HG03460 (cell line): ENCODE measurements around the gene COTL1.
"Not testable (repeated sequence)": the region's sequence is repeated elsewhere in the genome, so short reads cannot be mapped to it uniquely, and the experiment has no call there.

Experiments used
- ATAC-seq: cut with Tn5 transposase; IDR thresholded peaks from one replicate; pipeline ENCODE4 v1.9.1; 2021; ENCODE audit not compliant: unreplicated experiment

Gene COTL1

GRCh38 chr16:84643674-84644073, 25.8 kb upstream of the COTL1 start:
- ATAC-seq: no peak

GRCh38 chr16:84643180-84643583, 25.3 kb upstream of the COTL1 start:
- ATAC-seq: no peak

GRCh38 chr16:84641643-84642358, 23.9 kb upstream of the COTL1 start:
- no peak for ATAC-seq

GRCh38 chr16:84640145-84640544, 22.3 kb upstream of the COTL1 start:
- ATAC-seq: no peak

- ATAC-seq: no peak
Observed at GRCh38 chr16:84638231-84638806, 20.4 kb upstream of the COTL1 start.

GRCh38 chr16:84637709-84638108, 19.8 kb upstream of the COTL1 start:
- no peak for ATAC-seq

GRCh38 chr16:84635702-84636101, 17.8 kb upstream of the COTL1 start:
- ATAC-seq: no peak

GRCh38 chr16:84633622-84634021, 15.7 kb upstream of the COTL1 start:
- no peak for ATAC-seq

GRCh38 chr16:84632862-84633261, 15.0 kb upstream of the COTL1 start:
- ATAC-seq: not testable (repeated sequence)

- ATAC-seq: no peak
Observed at GRCh38 chr16:84631886-84632285, 14.0 kb upstream of the COTL1 start.

- ATAC-seq: no peak
Observed at GRCh38 chr16:84631153-84631466, 13.2 kb upstream of the COTL1 start.

- no peak for ATAC-seq
Observed at GRCh38 chr16:84630446-84631152, 12.7 kb upstream of the COTL1 start.

- ATAC-seq: no peak
Observed at GRCh38 chr16:84630009-84630408, 12.1 kb upstream of the COTL1 start.

- ATAC-seq: no peak
Observed at GRCh38 chr16:84629580-84629979, 11.7 kb upstream of the COTL1 start.

- ATAC-seq: no peak
Observed at GRCh38 chr16:84628226-84628731, 10.4 kb upstream of the COTL1 start.

- no peak for ATAC-seq
Observed at GRCh38 chr16:84625556-84625955, 7.7 kb upstream of the COTL1 start.

- ATAC-seq: not testable (repeated sequence)
Observed at GRCh38 chr16:84620913-84621312, 3.0 kb upstream of the COTL1 start.

GRCh38 chr16:84618581-84619460, 943 bp upstream of the COTL1 start:
- ATAC-seq: no peak

- peak; percentile 43 for ATAC-seq
Observed at GRCh38 chr16:84617041-84617790, 662 bp downstream of the COTL1 start.

- ATAC-seq: no peak
Observed at GRCh38 chr16:84616515-84616914, 1.4 kb downstream of the COTL1 start.
